ENCODE measurements around the gene CYP2A13.

The CYP2A13 gene

DNA sequence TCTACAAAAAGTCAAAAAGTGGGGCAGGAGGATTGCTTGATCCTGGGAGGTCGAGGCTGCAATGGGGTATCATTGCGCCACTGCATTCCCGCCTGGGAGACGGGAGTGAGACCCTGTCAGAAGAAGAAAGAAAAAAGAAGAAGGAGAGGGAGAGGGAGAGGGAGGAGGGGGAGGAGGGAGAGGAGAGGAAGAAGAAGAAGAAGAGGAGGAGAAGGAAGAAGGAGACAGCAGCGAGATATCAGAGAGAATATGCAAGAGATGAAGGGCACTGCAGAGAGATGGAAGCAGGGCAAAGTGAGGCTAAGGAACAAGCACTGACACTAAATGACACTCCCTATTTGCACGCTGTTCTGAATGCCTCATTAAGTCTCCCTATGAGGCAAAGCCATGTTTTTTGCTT is 40.4 kb downstream of the CYP2A13 start:
- Histone ChIP-seq H4K12ac (ENCODE audit: low read depth, low read length) (no peak overlapping the region), H4K91ac (ENCODE audit: low read depth, low read length) (no peak overlapping the region), H3K18ac (ENCODE audit: low read length) (no peak overlapping the region)

DNA sequence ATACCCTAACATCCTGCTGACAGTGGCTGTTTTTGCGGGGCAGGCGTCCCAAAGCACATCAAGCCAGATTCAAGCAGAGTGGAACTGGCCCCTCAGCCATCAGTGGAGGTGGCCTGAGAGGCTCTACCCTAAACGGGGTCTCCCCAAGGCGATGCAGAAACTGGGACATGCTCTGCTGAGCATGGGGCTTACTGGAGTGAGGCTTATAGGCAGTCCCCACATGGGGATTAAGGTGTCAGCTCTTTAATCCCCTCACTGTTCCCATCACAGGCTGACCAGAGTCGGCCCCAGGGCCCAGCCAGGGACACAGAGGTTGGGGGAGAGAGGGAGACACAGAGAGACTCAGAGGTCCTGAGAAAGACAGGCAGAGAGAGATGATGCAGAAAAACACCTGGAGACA is 42.9 kb downstream of the CYP2A13 start:
- H3K79me1 ChIP-seq (ENCODE audit: low read length) = peaks cover 2% of the 10 kb centered on the region
- H2AFZ ChIP-seq (ENCODE audit: insufficient read depth, low read length, poor library complexity) = no peak overlapping the region
- H3K4me1 ChIP-seq (ENCODE audit: control insufficient read depth in 1 of 2, insufficient read depth in 2 of 2, low read length in 2 of 2) = peaks cover 3 to 4% of the 10 kb centered on the region in 2 experiments
- no peak overlapping the region for H4K91ac ChIP-seq (ENCODE audit: low read depth, low read length)
- no peak overlapping the region for H3K9ac ChIP-seq (ENCODE audit: low read length)
- H4K12ac ChIP-seq (ENCODE audit: low read depth, low read length) = no peak overlapping the region
- H2BK120ac ChIP-seq (ENCODE audit: insufficient read depth, low read length, poor library complexity) = no peak overlapping the region
- WGBS (ENCODE audit: extremely low coverage, insufficient coverage, insufficient read length) = no CpG with 5 or more reads among the region's 5 CpGs
- H4K8ac ChIP-seq (ENCODE audit: low read depth, low read length) = no peak overlapping the region
- no peaks in the 10 kb centered on the region for H3K79me2 ChIP-seq (ENCODE audit: control insufficient read depth, insufficient read depth, low read length, poor library complexity)
- no peak for DNase-seq
- H3K27me3 ChIP-seq (ENCODE audit: insufficient read depth, low read length) = no peaks in the 10 kb centered on the region
- H2BK5ac ChIP-seq (ENCODE audit: low read depth, low read length, poor library complexity) = no peak overlapping the region
- H2BK12ac ChIP-seq (ENCODE audit: low read length) = no peak overlapping the region
- H3K14ac ChIP-seq (ENCODE audit: low read length) = no peak overlapping the region
- H3K4me3 ChIP-seq (ENCODE audit: low read depth, low read length) = no peak overlapping the region
- no peak overlapping the region for H3K27ac ChIP-seq (ENCODE audit: low read depth, low read length)
- no peak overlapping the region for H3K18ac ChIP-seq (ENCODE audit: low read length)
- H3K36me3 ChIP-seq (ENCODE audit: control insufficient read depth in 1 of 2, insufficient read depth in 2 of 2, low read length in 2 of 2) = no peaks in the 10 kb centered on the region
- H3K23ac ChIP-seq (ENCODE audit: low read length) = no peak overlapping the region
- H2AK5ac ChIP-seq (ENCODE audit: low read length) = no peak overlapping the region
- H3K9me3 ChIP-seq (ENCODE audit: insufficient read depth, low read depth, low read length) = no peaks in the 10 kb centered on the region
- H3K4me2 ChIP-seq (ENCODE audit: low read length) = no peak overlapping the region
- no peak overlapping the region for H3K4ac ChIP-seq (ENCODE audit: low read depth, low read length)

More for the DNA sequence above, 40.4 kb downstream of the CYP2A13 start:
- H3K9me3 ChIP-seq (ENCODE audit: insufficient read depth, low read depth, low read length) = no peaks in the 10 kb centered on the region
- H3K79me2 ChIP-seq (ENCODE audit: control insufficient read depth, insufficient read depth, low read length, poor library complexity) = no peaks in the 10 kb centered on the region
- H3K4me1 ChIP-seq (ENCODE audit: control insufficient read depth in 1 of 2, insufficient read depth in 2 of 2, low read length in 2 of 2) = peaks cover 3 to 4% of the 10 kb centered on the region in 2 experiments
- H3K4me3 ChIP-seq (ENCODE audit: low read depth, low read length) = no peak overlapping the region
- H3K79me1 ChIP-seq (ENCODE audit: low read length) = no peaks in the 10 kb centered on the region
- H2AK5ac ChIP-seq (ENCODE audit: low read length) = no peak overlapping the region
- H3K23ac ChIP-seq (ENCODE audit: low read length) = no peak overlapping the region
- no peak overlapping the region for H3K4me2 ChIP-seq (ENCODE audit: low read length)
- no peak overlapping the region for H3K27ac ChIP-seq (ENCODE audit: low read depth, low read length)
- H4K8ac ChIP-seq (ENCODE audit: low read depth, low read length) = no peak overlapping the region
- H2AFZ ChIP-seq (ENCODE audit: insufficient read depth, low read length, poor library complexity) = no peak overlapping the region
- no peak overlapping the region for H3K9ac ChIP-seq (ENCODE audit: low read length)
- H3K27me3 ChIP-seq (ENCODE audit: insufficient read depth, low read length) = no peaks in the 10 kb centered on the region
- no peak overlapping the region for H2BK120ac ChIP-seq (ENCODE audit: insufficient read depth, low read length, poor library complexity)
- no peak overlapping the region for H3K14ac ChIP-seq (ENCODE audit: low read length)
- no peak for DNase-seq
- no peaks in the 10 kb centered on the region for H3K36me3 ChIP-seq (ENCODE audit: control insufficient read depth in 1 of 2, insufficient read depth in 2 of 2, low read length in 2 of 2)
- WGBS (ENCODE audit: extremely low coverage, insufficient coverage, insufficient read length) = no CpG with 5 or more reads among the region's 6 CpGs
- H2BK12ac ChIP-seq (ENCODE audit: low read length) = no peak overlapping the region
- no peak overlapping the region for H3K4ac ChIP-seq (ENCODE audit: low read depth, low read length)
- no peak overlapping the region for H2BK5ac ChIP-seq (ENCODE audit: low read depth, low read length, poor library complexity)

DNA sequence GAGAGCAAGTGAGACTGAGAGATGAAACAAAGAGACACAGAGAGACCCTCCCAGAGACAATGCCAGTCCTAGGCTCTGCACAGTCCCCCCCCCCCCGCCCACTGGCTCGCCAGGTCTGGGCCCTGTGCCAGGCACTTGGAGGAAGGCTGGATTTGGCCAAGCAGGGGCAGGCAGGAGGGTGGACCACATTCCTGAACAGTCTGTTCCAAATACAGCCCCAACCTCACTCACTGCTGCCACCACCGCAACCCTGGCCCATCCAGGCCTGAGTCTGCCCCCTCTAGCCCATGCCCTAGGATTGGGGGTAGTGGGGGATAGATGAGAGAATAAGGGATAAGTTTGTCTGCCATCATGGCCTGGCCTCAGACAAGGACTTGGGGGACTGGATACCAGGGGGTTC is 45.0 kb downstream of the CYP2A13 start:
- WGBS (ENCODE audit: extremely low coverage, insufficient coverage, insufficient read length) = no CpG with 5 or more reads among the region's 3 CpGs
- Histone ChIP-seq H3K4me2 (ENCODE audit: low read length) (no peak overlapping the region), H3K4me1 (ENCODE audit: control insufficient read depth in 1 of 2, insufficient read depth in 2 of 2, low read length in 2 of 2) (no peaks in the 10 kb centered on the region), H3K4ac (ENCODE audit: low read depth, low read length) (no peak overlapping the region), H2BK5ac (ENCODE audit: low read depth, low read length, poor library complexity) (no peak overlapping the region), H3K23ac (ENCODE audit: low read length) (no peak overlapping the region), H3K18ac (ENCODE audit: low read length) (no peak overlapping the region), H3K9ac (ENCODE audit: low read length) (no peak overlapping the region), H4K8ac (ENCODE audit: low read depth, low read length) (no peak overlapping the region), H2BK12ac (ENCODE audit: low read length) (no peak overlapping the region), H3K9me3 (ENCODE audit: insufficient read depth, low read depth, low read length) (no peaks in the 10 kb centered on the region), H3K27me3 (ENCODE audit: insufficient read depth, low read length) (no peaks in the 10 kb centered on the region), H2BK120ac (ENCODE audit: insufficient read depth, low read length, poor library complexity) (no peak overlapping the region), H3K27ac (ENCODE audit: low read depth, low read length) (no peak overlapping the region), H4K12ac (ENCODE audit: low read depth, low read length) (no peak overlapping the region), H3K4me3 (ENCODE audit: low read depth, low read length) (no peak overlapping the region), H2AFZ (ENCODE audit: insufficient read depth, low read length, poor library complexity) (no peak overlapping the region), H2AK5ac (ENCODE audit: low read length) (no peak overlapping the region), H3K36me3 (ENCODE audit: control insufficient read depth in 1 of 2, insufficient read depth in 2 of 2, low read length in 2 of 2) (no peaks in the 10 kb centered on the region), H3K14ac (ENCODE audit: low read length) (no peak overlapping the region), H3K79me1 (ENCODE audit: low read length) (peaks cover 2% of the 10 kb centered on the region), H4K91ac (ENCODE audit: low read depth, low read length) (no peak overlapping the region), H3K79me2 (ENCODE audit: control insufficient read depth, insufficient read depth, low read length, poor library complexity) (no peaks in the 10 kb centered on the region)
- DNase-seq = no peak

DNA sequence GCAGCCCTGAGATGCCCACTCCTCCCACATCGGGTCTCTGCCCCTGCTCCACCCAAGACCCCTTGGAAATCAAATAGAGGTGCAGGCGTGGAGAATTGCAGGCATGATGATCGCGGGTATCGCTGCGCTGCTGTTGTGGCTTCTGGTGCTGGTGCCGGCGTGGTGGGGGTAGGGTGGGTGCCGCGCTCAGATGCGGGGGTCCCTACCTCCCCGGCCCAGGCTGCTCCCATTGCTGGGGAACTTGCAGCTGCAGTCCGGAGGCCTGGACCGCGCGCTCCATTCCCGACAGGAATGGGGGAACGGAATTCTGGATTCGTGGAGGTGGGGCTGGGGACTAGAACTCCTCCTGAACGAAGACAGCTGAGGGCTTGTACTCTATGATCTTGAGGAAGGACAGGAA is 46.4 kb downstream of the CYP2A13 start:
- Histone ChIP-seq H3K27ac (ENCODE audit: low read depth, low read length) (no peak overlapping the region), H3K4ac (ENCODE audit: low read depth, low read length) (no peak overlapping the region), H3K18ac (ENCODE audit: low read length) (no peak overlapping the region)

More for the DNA sequence above, 46.4 kb downstream of the CYP2A13 start:
- Histone ChIP-seq H3K4me1 (ENCODE audit: control insufficient read depth in 1 of 2, insufficient read depth in 2 of 2, low read length in 2 of 2) (no peaks in the 10 kb centered on the region), H4K12ac (ENCODE audit: low read depth, low read length) (no peak overlapping the region), H2BK12ac (ENCODE audit: low read length) (no peak overlapping the region), H3K14ac (ENCODE audit: low read length) (no peak overlapping the region), H3K9me3 (ENCODE audit: insufficient read depth, low read depth, low read length) (no peaks in the 10 kb centered on the region), H3K27me3 (ENCODE audit: insufficient read depth, low read length) (no peaks in the 10 kb centered on the region), H2AFZ (ENCODE audit: insufficient read depth, low read length, poor library complexity) (no peak overlapping the region), H3K9ac (ENCODE audit: low read length) (no peak overlapping the region), H2BK5ac (ENCODE audit: low read depth, low read length, poor library complexity) (no peak overlapping the region), H4K8ac (ENCODE audit: low read depth, low read length) (no peak overlapping the region), H3K79me2 (ENCODE audit: control insufficient read depth, insufficient read depth, low read length, poor library complexity) (no peaks in the 10 kb centered on the region), H3K36me3 (ENCODE audit: control insufficient read depth in 1 of 2, insufficient read depth in 2 of 2, low read length in 2 of 2) (no peaks in the 10 kb centered on the region), H3K23ac (ENCODE audit: low read length) (no peak overlapping the region), H2AK5ac (ENCODE audit: low read length) (no peak overlapping the region), H3K79me1 (ENCODE audit: low read length) (peaks cover 2% of the 10 kb centered on the region), H3K4me2 (ENCODE audit: low read length) (no peak overlapping the region), H4K91ac (ENCODE audit: low read depth, low read length) (no peak overlapping the region), H2BK120ac (ENCODE audit: insufficient read depth, low read length, poor library complexity) (no peak overlapping the region), H3K4me3 (ENCODE audit: low read depth, low read length) (no peak overlapping the region)
- DNase-seq = no peak
- no CpG with 5 or more reads among the region's 20 CpGs for WGBS (ENCODE audit: extremely low coverage, insufficient coverage, insufficient read length)
